H1 (cell line): ENCODE data around the gene FRMPD1. TPM values are rescaled to one million over a fixed set of nuclear protein-coding genes. Genes with fewer than 3 reads are reported as not detected.

Source experiments
- HDAC2 ChIP-seq, 2 experiments: fragments of 300-600 bp in 1 of 2; sonication (generic) in 1 of 2; IDR thresholded peaks; 2 replicates each; pipeline ENCODE4 v1.6.1; 2011 to 2012; ENCODE audit warnings: low read depth in 2 of 2, low read length in 2 of 2, mild to moderate bottlenecking in 2 of 2, moderate library complexity in 2 of 2, borderline replicate concordance in 1 of 2, inconsistent platforms in 1 of 2
- JUND ChIP-seq: IDR thresholded peaks from 2 replicates; pipeline ENCODE4 v1.6.1; 2011; ENCODE audit warnings: mild to moderate bottlenecking, improper control_type of control experiment, low read length
- POLR2A ChIP-seq, 2 experiments: IDR thresholded peaks; 1 replicate in 1 of 2; 2 replicates in 1 of 2; pipeline ENCODE4 v1.6.1; 2011; ENCODE audit warnings: low read depth in 2 of 2, low read length in 2 of 2, mild to moderate bottlenecking in 2 of 2; ENCODE audit errors: control extremely low read depth in 1 of 2
- RAD21 ChIP-seq, 2 experiments: IDR thresholded peaks in 1 of 2; conservative IDR thresholded peaks in 1 of 2; 2 replicates each; pipeline ENCODE4 v1.6.1; 2011; ENCODE audit warnings: low read depth in 2 of 2, low read length in 2 of 2, improper control_type of control experiment in 1 of 2, inconsistent platforms in 1 of 2, mild to moderate bottlenecking in 1 of 2, moderate library complexity in 1 of 2
- RBBP5 ChIP-seq: IDR thresholded peaks from 2 replicates; pipeline ENCODE4 v1.7.1; 2012; ENCODE audit warnings: low read depth, mild to moderate bottlenecking, inconsistent platforms, low read length, moderate library complexity, borderline replicate concordance
- SIRT6 ChIP-seq: IDR thresholded peaks from one replicate; pipeline ENCODE4 v1.7.1; 2012; ENCODE audit warnings: low read length, inconsistent platforms
- polyA plus RNA-seq, 7 experiments: library from polyadenylated mRNA; depleted of rRNA in 3 of 7; stranded (reverse) in 5 of 7; unstranded in 2 of 7; fragments of >200 nt in 5 of 7; fragments of 200-250 nt in 2 of 7; gene quantifications; 1 replicate in 5 of 7; 2 replicates in 1 of 7; 4 replicates in 1 of 7; pipeline versions ENCODE4 v1.2.1 to v1.2.3, GENCODE V29; 2011 to 2013; ENCODE audit warnings: missing spikeins in 2 of 7, mixed read lengths in 2 of 7
- total RNA-seq: library from RNA; stranded (reverse); fragmentation: NEBNext Ultra II Directional; extraction: Animal tissue kit (Norgen Biotek cat#: 25700); gene quantifications from 2 replicates; pipeline ENCODE4 v1.2.1, GENCODE V29; 2021
- TF ChIP-seq, protein P1 (sequence below): IDR thresholded peaks from 2 replicates; pipeline ENCODE4 v1.6.1; 2012; ENCODE audit warnings: inconsistent platforms

FRMPD1 gene
- total and polyA plus RNA-seq, 2 of the 8 experiments (the other 6 are each of a cell fraction or from before 2014, with no cell fraction given), result 0.27 to 0.32 TPM

DNA sequence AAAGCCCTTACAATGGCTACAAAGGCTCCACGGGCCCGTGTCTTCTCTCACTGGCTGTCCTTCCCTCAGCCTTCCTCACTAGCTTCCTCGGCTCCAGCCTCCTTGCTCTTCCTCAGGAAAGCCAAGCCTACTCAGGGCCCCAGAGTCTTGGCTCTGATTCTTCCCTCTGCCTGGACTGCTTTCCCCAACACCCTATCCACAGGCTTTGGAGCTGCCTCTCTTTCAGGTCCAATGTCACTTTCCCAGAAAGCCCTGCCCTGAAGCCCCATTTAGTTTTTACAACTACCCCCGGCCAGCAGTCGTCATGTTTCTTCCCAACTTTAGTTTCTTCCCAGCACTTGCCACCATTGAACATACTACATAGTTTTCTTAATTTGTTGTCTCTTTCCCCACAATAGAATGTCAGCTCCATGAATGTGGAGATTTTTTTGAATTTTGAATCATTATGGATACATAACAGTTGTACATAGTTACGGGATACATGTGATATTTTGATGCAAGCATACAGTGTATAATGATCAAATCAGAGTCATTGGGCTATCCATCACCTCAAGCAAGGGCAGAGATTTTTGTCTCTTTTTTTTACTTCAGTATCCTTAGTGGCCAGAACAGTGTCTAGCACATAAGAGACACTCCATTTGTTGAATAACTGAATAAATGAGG, 40.9 kb upstream of the FRMPD1 start (continued):
- no peak for TF ChIP-seq HDAC2 (IDR thresholded peaks at IDR 0.05; ENCODE audit: borderline replicate concordance in 1 of 2, low read depth in 2 of 2, low read length in 2 of 2)
- TF ChIP-seq POLR2A (IDR thresholded peaks at IDR 0.05; ENCODE audit: control extremely low read depth in 1 of 2, low read depth in 2 of 2, low read length in 2 of 2), result no peak
- no peak for TF ChIP-seq RAD21 (IDR thresholded peaks at IDR 0.05 in 1 of 2, conservative IDR thresholded peaks at IDR 0.05 in 1 of 2; ENCODE audit: low read depth in 2 of 2, low read length in 2 of 2)
- no peak for TF ChIP-seq JUND
- TF ChIP-seq RBBP5, result no peak
- TF ChIP-seq, protein P1, sequence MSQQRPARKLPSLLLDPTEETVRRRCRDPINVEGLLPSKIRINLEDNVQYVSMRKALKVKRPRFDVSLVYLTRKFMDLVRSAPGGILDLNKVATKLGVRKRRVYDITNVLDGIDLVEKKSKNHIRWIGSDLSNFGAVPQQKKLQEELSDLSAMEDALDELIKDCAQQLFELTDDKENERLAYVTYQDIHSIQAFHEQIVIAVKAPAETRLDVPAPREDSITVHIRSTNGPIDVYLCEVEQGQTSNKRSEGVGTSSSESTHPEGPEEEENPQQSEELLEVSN, result no peak
- TF ChIP-seq SIRT6, result no peak
